GM12892 (cell line): Measurements from ENCODE around the gene ZRANB3.

Source experiments
- POLR2AphosphoS5 ChIP-seq: IDR thresholded peaks from 2 replicates; pipeline ENCODE4 v1.6.1; 2011; ENCODE audit warnings: low read depth, low read length, control low read depth
- TAF1 ChIP-seq: IDR thresholded peaks from 2 replicates; pipeline ENCODE4 v1.6.1; 2011; ENCODE audit warnings: low read depth, mild to moderate bottlenecking, control low read depth, low read length, borderline replicate concordance

DNA sequence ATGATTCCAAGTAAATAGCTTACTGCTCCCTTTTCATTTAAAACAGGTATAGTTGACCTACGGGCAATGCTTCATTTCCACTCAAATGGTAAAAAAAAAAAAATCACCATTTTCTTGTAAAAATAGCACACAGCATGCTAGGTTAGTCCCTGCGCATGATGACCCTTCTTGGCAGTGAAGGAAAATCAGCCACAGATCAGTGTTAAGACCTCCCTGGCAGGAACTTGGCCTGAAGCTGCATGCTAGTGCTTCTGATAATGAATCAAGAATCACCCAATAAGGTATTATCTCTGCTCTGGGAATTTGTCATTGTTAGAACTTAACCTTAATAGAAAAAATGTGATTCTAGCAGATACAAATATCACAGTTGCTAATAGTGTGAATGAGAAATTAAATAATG lies 312.6 kb downstream of the ZRANB3 start:
- TF ChIP-seq TAF1 (no peak), POLR2AphosphoS5 (no peak)
